Transverse colon (tissue), 4 donors: ENCODE measurements around the gene RPTOR. TPM values are rescaled to one million over a fixed set of nuclear protein-coding genes. Genes with fewer than 3 reads are reported as not detected.

Experiments used
- DNase-seq: peaks from one replicate; pipeline ENCODE4 v3.0.0-alpha.2; 2019
- H3K27ac ChIP-seq, 4 donors: fragments of 200-600 bp; sonication (generic); 2 replicates each; pipeline ENCODE4 v1.5.1; 2016 to 2018; ENCODE audit warnings: inconsistent platforms in 4 of 4
- H3K27me3 ChIP-seq: fragments of 200-600 bp; sonication (generic); 2 replicates; pipeline ENCODE4 v1.5.1; 2017; ENCODE audit warnings: inconsistent platforms
- H3K36me3 ChIP-seq, 4 donors: fragments of 200-600 bp; sonication (generic); 2 replicates each; pipeline ENCODE4 v1.5.1; 2017 to 2019; ENCODE audit warnings: inconsistent platforms in 4 of 4
- H3K4me1 ChIP-seq, 4 donors: fragments of 200-600 bp; sonication (generic); 2 replicates each; pipeline ENCODE4 v1.5.1; 2017 to 2020; ENCODE audit warnings: inconsistent platforms in 4 of 4
- H3K4me3 ChIP-seq, 4 donors: fragments of 200-600 bp; sonication (generic); 1 replicate in 1 of 4; 2 replicates in 3 of 4; pipeline versions ENCODE4 v1.5.1 to v1.6.1; 2017 to 2019; ENCODE audit warnings: inconsistent platforms in 4 of 4
- H3K9me3 ChIP-seq, 2 donors: fragments of 200-600 bp; sonication (generic); 2 replicates each; pipeline ENCODE4 v1.5.1; 2017 to 2019; ENCODE audit warnings: inconsistent platforms in 2 of 2
- CTCF ChIP-seq, 5 experiments: fragments of 200-600 bp in 3 of 5; fragments of 450-650 bp in 2 of 5; sonication (generic) in 3 of 5; IDR thresholded peaks; 1 replicate in 2 of 5; 2 replicates in 3 of 5; pipeline ENCODE4 v1.5.1; 2016 to 2017; ENCODE audit warnings: antibody characterized with exemption in 5 of 5, inconsistent platforms in 3 of 5, mild to moderate bottlenecking in 2 of 5, moderate library complexity in 1 of 5
- EP300 ChIP-seq: sonication (generic); formaldehyde crosslinking; IDR thresholded peaks from one replicate; pipeline ENCODE4 v1.6.1; 2017; ENCODE audit warnings: antibody characterized with exemption, low read depth
- POLR2A ChIP-seq: fragments of 450-650 bp; IDR thresholded peaks from one replicate; pipeline ENCODE4 v1.6.1; 2016; ENCODE audit warnings: antibody characterized with exemption, mild to moderate bottlenecking, moderate library complexity
- POLR2AphosphoS5 ChIP-seq, 3 donors: sonication (generic); formaldehyde crosslinking; IDR thresholded peaks; one replicate each; pipeline ENCODE4 v1.6.1; 2016; ENCODE audit warnings: antibody characterized with exemption in 3 of 3
- WGBS, 2 donors: methylation state at CpG; one replicate each; pipeline ENCODE4 v1.1.5; 2018; ENCODE audit warnings: low coverage in 1 of 2; 5-methylcytosine and 5-hydroxymethylcytosine counted together
- in situ Hi-C, 4 donors: fragments of 200-750 bp; cut with MboI; loops; one replicate each; pipeline versions ENCODE4 v1.15.0 to v1.15.1; 2017; ENCODE audit warnings: low sequenced_read_pairs in 3 of 4, low pct_ligation_motif_present in 1 of 4, low pct_unique_long_range_greater_than_20kb in 1 of 4
- intact Hi-C: fragments of 100-400 bp; cut with DNase I; formaldehyde crosslinking; loops from one replicate; pipeline ENCODE4 v1.15.1; 2023; ENCODE audit warnings: low total_unique reads
- total RNA-seq, 4 donors: library from RNA; depleted of rRNA; stranded (reverse); fragments of >200 nt; gene quantifications; one replicate each; pipeline ENCODE4 v1.1.0, GENCODE V29; 2016

RPTOR gene
- total RNA-seq, 4 donors from 2014 or later = 28.9 to 79.3 (median 48.0) TPM

GRCh38 chr17:80880648-80880985, 336.0 kb downstream of the RPTOR start:
- H3K27ac ChIP-seq = no peak overlapping the region
- 85 to 87% methylated on average over 8 to 11 of the region's 11 CpGs for WGBS, 2 donors
- H3K9me3 ChIP-seq = no peaks in the 10 kb centered on the region
- in situ Hi-C loops (no loop called here), intact Hi-C loops (no loop called here)
- no peaks in the 10 kb centered on the region for H3K36me3 ChIP-seq
- no peaks in the 10 kb centered on the region for H3K27me3 ChIP-seq
- no peaks in the 10 kb centered on the region for H3K4me1 ChIP-seq
- no peak for DNase-seq
- no peak overlapping the region for H3K4me3 ChIP-seq
- TF ChIP-seq POLR2A (no peak), CTCF (IDR thresholded peaks at IDR 0.05) (no peak), EP300 (no peak), POLR2AphosphoS5 (IDR thresholded peaks at IDR 0.05) (no peak)

DNA sequence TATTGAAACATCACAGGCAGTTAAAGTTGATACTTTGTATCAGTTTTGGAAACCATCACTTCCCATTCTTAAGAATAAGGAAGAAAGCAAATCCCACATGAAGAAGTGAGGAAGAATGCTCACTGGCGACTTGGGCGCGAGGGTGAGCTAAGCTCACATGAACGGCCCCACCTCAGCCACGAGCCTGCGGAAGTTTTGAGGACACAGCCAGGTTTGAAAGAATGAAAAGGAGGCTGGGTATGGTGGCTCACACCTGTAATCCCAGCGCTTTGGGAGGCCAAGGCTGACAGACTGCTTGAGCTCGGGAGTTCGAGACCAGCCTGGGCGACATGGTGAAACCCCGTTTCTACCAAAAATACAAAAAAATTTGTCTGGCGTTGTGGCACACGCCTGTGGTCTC, 336.7 kb downstream of the RPTOR start:
- in situ Hi-C loops (no loop called here), intact Hi-C loops (no loop called here)
- no peaks in the 10 kb centered on the region for H3K4me1 ChIP-seq
- no peaks in the 10 kb centered on the region for H3K9me3 ChIP-seq
- TF ChIP-seq EP300 (no peak), CTCF (IDR thresholded peaks at IDR 0.05) (no peak), POLR2AphosphoS5 (IDR thresholded peaks at IDR 0.05) (no peak), POLR2A (no peak)
- no peaks in the 10 kb centered on the region for H3K36me3 ChIP-seq
- no peak overlapping the region for H3K27ac ChIP-seq
- H3K4me3 ChIP-seq = no peak overlapping the region
- no peaks in the 10 kb centered on the region for H3K27me3 ChIP-seq
- DNase-seq = no peak
- whole genome bisulfite sequencing, 2 donors = 92% methylated on average over 13 of the region's 13 CpGs; no CpG with 5 or more reads in 1 of the 2 donors

DNA sequence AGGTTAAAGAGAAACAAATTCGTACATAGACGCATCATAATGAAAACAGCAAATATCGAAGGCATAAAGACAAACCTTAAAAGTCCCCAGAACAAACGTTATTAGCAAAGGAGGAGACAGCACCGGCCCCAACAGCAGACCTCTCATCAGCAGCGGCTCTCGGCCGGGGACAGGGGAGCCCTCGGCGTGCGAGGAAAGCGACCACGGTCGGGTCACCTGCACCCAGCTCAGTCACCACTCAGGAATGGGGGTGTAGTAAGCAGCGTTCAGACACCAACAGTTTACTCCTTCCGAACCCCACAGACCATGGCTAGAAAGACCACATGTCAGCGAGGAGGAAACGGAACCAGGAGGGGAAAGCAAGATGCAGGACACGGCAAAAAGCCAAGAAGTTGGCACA, 337.7 kb downstream of the RPTOR start:
- H3K36me3 ChIP-seq = no peaks in the 10 kb centered on the region
- no peaks in the 10 kb centered on the region for H3K9me3 ChIP-seq
- no peak overlapping the region for H3K4me3 ChIP-seq
- in situ Hi-C loops (no loop called here), intact Hi-C loops (no loop called here)
- WGBS, 2 donors = 95 to 98% methylated on average over 17 to 19 of the region's 19 CpGs
- H3K27me3 ChIP-seq = no peaks in the 10 kb centered on the region
- H3K4me1 ChIP-seq = no peaks in the 10 kb centered on the region
- no peak for DNase-seq
- H3K27ac ChIP-seq = no peak overlapping the region
- TF ChIP-seq POLR2A (no peak), POLR2AphosphoS5 (IDR thresholded peaks at IDR 0.05) (no peak), EP300 (no peak), CTCF (IDR thresholded peaks at IDR 0.05) (no peak)

DNA sequence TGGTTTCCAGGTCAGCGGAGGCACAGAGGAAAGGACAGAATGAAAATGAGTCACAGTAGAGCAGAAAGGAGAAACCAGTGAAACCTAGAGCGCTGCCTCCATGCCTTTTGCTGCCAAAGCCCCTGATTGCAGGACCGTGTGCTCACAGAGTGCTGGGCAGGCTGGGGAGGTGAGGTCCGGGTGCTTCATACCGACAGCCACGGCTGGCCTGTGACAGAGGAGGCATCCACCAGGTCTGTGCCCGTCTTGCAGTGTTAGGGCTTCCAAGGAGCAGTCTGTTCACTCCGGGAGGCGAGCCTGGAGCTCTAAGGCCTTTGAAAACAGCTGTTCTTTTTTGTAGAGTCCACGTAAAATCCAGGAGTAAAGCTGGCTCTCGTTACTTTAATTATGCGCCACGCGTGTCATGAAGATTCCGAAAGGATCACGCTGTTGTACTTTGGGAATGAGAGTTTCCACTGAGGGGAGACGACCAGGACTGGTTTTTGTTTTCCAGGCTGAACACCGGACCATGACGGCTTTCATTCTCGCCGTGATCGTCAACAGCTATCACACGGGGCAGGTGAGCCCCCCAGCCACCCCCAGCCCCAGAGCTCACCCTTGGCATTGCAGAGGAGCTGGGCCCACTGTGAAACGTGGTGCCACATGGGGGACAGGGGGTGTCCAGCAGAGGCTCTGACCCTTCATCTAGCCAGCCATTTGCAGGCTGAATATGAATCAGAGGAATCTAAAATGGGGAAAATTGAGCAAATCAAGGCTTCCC, 338.5 kb downstream of the RPTOR start:
- intact Hi-C loops (no loop called here), in situ Hi-C loops (no loop called here)
- Histone ChIP-seq H3K27me3 (no peaks in the 10 kb centered on the region), H3K27ac (no peak overlapping the region), H3K4me3 (no peak overlapping the region), H3K4me1 (no peaks in the 10 kb centered on the region), H3K9me3 (no peaks in the 10 kb centered on the region), H3K36me3 (no peaks in the 10 kb centered on the region)
- WGBS, 2 donors = 93 to 100% methylated on average over 11 to 24 of the region's 24 CpGs
- TF ChIP-seq POLR2AphosphoS5 (IDR thresholded peaks at IDR 0.05) (no peak), EP300 (no peak), POLR2A (no peak), CTCF (IDR thresholded peaks at IDR 0.05) (no peak)
- no peak for DNase-seq
